Measurements from ENCODE around the gene ENAH.
"Not testable (repeated sequence)": the region's sequence is repeated elsewhere in the genome, so short reads cannot be mapped to it uniquely, and the experiment has no call there.

ENAH gene

DNA sequence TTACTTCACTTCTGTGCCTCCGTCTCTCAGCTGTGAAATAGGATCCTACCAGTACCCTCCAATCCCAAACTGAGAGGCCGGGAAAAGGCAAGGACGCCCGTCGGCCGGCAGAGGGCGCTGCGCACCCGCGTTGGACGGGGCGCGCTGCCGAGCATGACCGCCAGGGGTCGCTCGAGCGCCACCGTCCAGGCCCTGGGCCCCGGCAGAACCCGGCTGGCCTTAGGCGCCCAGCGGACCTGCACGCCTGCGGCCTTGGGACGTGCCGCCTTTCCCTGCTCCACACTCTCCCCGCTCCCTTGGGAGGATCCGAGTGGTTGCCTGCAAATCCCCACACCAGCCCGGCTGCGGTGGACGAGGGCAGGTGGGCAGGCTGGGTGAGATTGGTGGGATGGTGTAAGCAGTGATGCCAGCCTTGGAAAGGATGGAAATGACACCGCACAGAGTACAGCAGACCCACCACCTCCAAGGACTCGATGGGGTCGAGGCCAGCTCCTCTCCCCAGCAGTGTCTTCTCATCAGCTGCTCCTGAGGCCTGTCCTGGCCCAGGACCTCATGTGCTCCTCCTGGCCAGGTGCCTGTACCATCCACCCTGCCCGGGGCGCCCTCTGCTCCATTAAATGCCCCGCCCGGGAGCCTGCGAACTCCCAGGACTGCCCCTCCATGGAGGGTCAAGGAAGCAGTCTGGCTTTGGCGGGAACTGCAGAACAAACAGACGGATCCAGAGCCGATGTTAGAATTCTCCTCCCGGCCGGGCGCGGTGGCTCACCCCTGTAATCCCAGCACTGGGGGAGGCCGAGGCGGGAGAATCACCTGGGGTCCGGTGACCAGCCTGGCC lies 177.7 kb downstream of the ENAH start:
- Histone ChIP-seq H3K36me3 (ENCODE audit: insufficient read depth, low read length) (no peaks in the 10 kb centered on the region), H3K27ac (ENCODE audit: low read depth, low read length, poor library complexity, severe bottlenecking) (no peak overlapping the region), H3K9me2 (ENCODE audit: low read depth, low read length) (no peaks in the 10 kb centered on the region), H3K79me2 (ENCODE audit: insufficient read depth, low read length) (no peaks in the 10 kb centered on the region), H3K9ac (ENCODE audit: low read length) (no peak overlapping the region), H4K20me1 (ENCODE audit: insufficient read depth, low read length) (no peaks in the 10 kb centered on the region), H3K9me3 (ENCODE audit: low read length) (no peaks in the 10 kb centered on the region), H3F3A (ENCODE audit: insufficient read depth, low read length) (no peaks in the 10 kb centered on the region), H3K4me1 (ENCODE audit: insufficient read depth, low read length, severe bottlenecking) (peaks cover 9% of the 10 kb centered on the region), H3K4me2 (ENCODE audit: low read length) (peak overlapping the region; percentile 49; the same call in 1 of the 2 replicates), H3K4me3 (ENCODE audit: low read depth, low read length, poor library complexity, severe bottlenecking) (no peak overlapping the region), H2AFZ (ENCODE audit: low read length) (no peak overlapping the region), H3K27me3 (ENCODE audit: insufficient read depth, low read length) (no peaks in the 10 kb centered on the region)
- no peak for TF ChIP-seq EZH2 (IDR thresholded peaks at IDR 0.05; ENCODE audit: borderline replicate concordance, low read length)
- TF ChIP-seq, protein P1, sequence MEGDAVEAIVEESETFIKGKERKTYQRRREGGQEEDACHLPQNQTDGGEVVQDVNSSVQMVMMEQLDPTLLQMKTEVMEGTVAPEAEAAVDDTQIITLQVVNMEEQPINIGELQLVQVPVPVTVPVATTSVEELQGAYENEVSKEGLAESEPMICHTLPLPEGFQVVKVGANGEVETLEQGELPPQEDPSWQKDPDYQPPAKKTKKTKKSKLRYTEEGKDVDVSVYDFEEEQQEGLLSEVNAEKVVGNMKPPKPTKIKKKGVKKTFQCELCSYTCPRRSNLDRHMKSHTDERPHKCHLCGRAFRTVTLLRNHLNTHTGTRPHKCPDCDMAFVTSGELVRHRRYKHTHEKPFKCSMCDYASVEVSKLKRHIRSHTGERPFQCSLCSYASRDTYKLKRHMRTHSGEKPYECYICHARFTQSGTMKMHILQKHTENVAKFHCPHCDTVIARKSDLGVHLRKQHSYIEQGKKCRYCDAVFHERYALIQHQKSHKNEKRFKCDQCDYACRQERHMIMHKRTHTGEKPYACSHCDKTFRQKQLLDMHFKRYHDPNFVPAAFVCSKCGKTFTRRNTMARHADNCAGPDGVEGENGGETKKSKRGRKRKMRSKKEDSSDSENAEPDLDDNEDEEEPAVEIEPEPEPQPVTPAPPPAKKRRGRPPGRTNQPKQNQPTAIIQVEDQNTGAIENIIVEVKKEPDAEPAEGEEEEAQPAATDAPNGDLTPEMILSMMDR (IDR thresholded peaks at IDR 0.05; ENCODE audit: low read length) = peak; percentile 100

DNA sequence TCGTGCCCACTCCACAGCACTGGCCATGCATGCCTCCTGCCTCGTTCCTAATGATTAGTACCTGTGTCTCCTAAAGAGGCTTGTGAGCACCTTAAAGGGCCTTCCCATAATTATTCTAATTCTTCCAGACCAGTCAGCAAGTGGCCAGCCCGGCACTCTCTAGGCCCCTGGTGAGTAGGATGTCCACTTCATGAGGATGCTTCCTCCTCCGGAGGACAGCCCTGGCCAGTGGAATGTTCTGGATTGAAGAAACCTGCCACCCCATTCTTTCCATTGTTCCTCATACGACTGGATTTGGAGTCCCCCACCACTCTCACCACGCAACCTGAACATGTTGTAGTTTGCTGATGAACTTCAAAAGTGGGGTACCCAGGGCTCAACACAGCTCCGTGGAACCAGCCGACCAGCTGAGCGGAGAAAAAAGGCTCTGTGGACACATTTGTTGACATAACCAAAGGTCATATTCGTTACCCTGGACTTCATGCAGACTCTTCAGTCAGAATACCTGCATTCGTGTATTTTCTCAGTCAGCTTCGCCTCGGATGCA lies 178.4 kb downstream of the ENAH start:
- Histone ChIP-seq H3K36me3 (ENCODE audit: insufficient read depth, low read length) (no peaks in the 10 kb centered on the region), H3K9me2 (ENCODE audit: low read depth, low read length) (no peaks in the 10 kb centered on the region), H3K4me2 (ENCODE audit: low read length) (no peak overlapping the region), H2AFZ (ENCODE audit: low read length) (no peak overlapping the region), H3K4me1 (ENCODE audit: insufficient read depth, low read length, severe bottlenecking) (peaks cover 7% of the 10 kb centered on the region), H3K27ac (ENCODE audit: low read depth, low read length, poor library complexity, severe bottlenecking) (no peak overlapping the region), H3K9me3 (ENCODE audit: low read length) (no peaks in the 10 kb centered on the region), H3K4me3 (ENCODE audit: low read depth, low read length, poor library complexity, severe bottlenecking) (no peak overlapping the region), H3K27me3 (ENCODE audit: insufficient read depth, low read length) (no peaks in the 10 kb centered on the region), H4K20me1 (ENCODE audit: insufficient read depth, low read length) (no peaks in the 10 kb centered on the region), H3K79me2 (ENCODE audit: insufficient read depth, low read length) (no peaks in the 10 kb centered on the region), H3K9ac (ENCODE audit: low read length) (no peak overlapping the region), H3F3A (ENCODE audit: insufficient read depth, low read length) (no peaks in the 10 kb centered on the region)
- TF ChIP-seq, protein P1 (IDR thresholded peaks at IDR 0.05; ENCODE audit: low read length) = no peak
- no peak for TF ChIP-seq EZH2 (IDR thresholded peaks at IDR 0.05; ENCODE audit: borderline replicate concordance, low read length)

DNA sequence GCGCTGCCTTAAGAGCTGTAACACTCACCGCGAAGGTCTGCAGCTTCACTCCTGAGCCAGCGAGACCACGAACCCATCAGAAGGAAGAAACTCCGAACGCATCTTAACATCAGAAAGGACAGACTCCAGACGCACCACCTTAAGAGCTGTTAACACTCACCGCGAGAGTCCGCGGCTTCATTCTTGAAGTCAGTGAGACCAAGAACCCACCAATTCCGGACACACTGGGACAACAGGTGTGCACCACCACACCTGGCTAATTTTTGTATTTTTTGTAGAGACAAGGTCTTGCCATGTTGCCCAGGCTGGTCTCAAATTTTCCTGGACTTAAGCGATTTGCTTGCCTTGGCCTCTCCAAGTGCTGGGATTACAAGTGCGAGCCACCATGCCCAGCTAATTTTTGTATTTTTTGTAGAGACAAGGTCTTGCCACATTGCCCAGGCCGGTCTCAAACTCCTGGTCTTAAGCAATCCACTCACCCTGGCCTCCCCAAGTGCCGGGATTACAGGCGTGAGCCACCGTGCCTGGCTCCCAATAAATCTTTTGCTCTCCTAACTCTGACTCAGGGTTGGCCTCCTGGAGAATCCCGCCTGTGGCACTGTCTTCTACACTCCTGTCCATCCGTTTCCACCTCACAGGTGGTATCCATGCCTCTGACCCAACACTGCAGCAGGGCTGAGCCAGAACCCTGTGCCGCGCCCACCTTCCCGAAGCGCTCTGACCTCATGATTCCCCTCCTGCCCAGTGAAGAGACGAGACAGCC lies 179.1 kb downstream of the ENAH start:
- not testable (repeated sequence) for H4K20me1 ChIP-seq (ENCODE audit: insufficient read depth, low read length); H3K9ac ChIP-seq (ENCODE audit: low read length); H3K27ac ChIP-seq (ENCODE audit: low read depth, low read length, poor library complexity, severe bottlenecking); H3K9me3 ChIP-seq (ENCODE audit: low read length); H2AFZ ChIP-seq (ENCODE audit: low read length); H3K4me1 ChIP-seq (ENCODE audit: insufficient read depth, low read length, severe bottlenecking); H3K27me3 ChIP-seq (ENCODE audit: insufficient read depth, low read length); H3K4me3 ChIP-seq (ENCODE audit: low read depth, low read length, poor library complexity, severe bottlenecking); H3K79me2 ChIP-seq (ENCODE audit: insufficient read depth, low read length); H3K4me2 ChIP-seq (ENCODE audit: low read length); H3F3A ChIP-seq (ENCODE audit: insufficient read depth, low read length); H3K9me2 ChIP-seq (ENCODE audit: low read depth, low read length); H3K36me3 ChIP-seq (ENCODE audit: insufficient read depth, low read length)

DNA sequence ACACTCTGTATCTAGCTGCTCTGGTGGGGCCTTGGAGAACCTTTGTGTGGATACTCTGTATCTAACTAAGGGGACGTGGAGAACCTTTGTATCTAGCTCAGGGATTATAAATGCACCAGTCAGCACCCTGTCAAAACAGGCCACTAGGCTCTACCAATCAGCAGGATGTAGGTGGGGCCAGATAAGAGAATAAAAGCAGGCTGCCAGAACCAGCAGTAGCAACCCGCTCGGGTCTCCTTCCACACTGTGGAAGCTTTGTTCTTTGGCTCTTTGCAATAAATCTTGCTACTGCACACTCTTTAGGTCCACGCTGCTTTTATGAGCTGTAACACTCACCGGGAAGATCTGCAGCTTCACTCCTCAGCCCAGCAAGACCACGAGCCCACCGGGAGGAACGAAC lies 179.7 kb downstream of the ENAH start:
- H3K4me3 ChIP-seq (ENCODE audit: low read depth, low read length, poor library complexity, severe bottlenecking); H3K27me3 ChIP-seq (ENCODE audit: insufficient read depth, low read length); H3K27ac ChIP-seq (ENCODE audit: low read depth, low read length, poor library complexity, severe bottlenecking); H3K9me2 ChIP-seq (ENCODE audit: low read depth, low read length); H3K4me2 ChIP-seq (ENCODE audit: low read length); H4K20me1 ChIP-seq (ENCODE audit: insufficient read depth, low read length); H2AFZ ChIP-seq (ENCODE audit: low read length); H3K9ac ChIP-seq (ENCODE audit: low read length); H3K36me3 ChIP-seq (ENCODE audit: insufficient read depth, low read length); H3K79me2 ChIP-seq (ENCODE audit: insufficient read depth, low read length); H3F3A ChIP-seq (ENCODE audit: insufficient read depth, low read length); H3K9me3 ChIP-seq (ENCODE audit: low read length): not testable (repeated sequence)
- peaks cover 13% of the 10 kb centered on the region for H3K4me1 ChIP-seq (ENCODE audit: insufficient read depth, low read length, severe bottlenecking)
